Fibroblast of the aortic adventitia (primary cell): ENCODE results near the gene CTDSP1. TPM values are rescaled to one million over a fixed set of nuclear protein-coding genes. Genes with fewer than 3 reads are reported as not detected.

Source experiments
- DNase-seq: peaks from one replicate; pipeline ENCODE4 v3.0.0-alpha.2; 2010; ENCODE audit warnings: low read depth
- H3K4me3 ChIP-seq: 2 replicates; pipeline ENCODE4 v1.5.1; 2011; ENCODE audit warnings: low read depth, mild to moderate bottlenecking, control low read depth, low read length, moderate library complexity
- total RNA-seq: library from RNA; depleted of rRNA; stranded (reverse); fragments of >200 nt; gene quantifications from 2 replicates; pipeline ENCODE4 v1.2.3, GENCODE V29; 2012; ENCODE audit warnings: low replicate concordance
- TF ChIP-seq, protein P1 (sequence below): IDR thresholded peaks from 2 replicates; pipeline ENCODE4 v1.5.1; 2011; ENCODE audit warnings: mild to moderate bottlenecking, low read length, control low read depth, inconsistent platforms; ENCODE audit not compliant: insufficient read depth

CTDSP1 gene
- total RNA-seq, 1 donor = 70.4 TPM

DNA sequence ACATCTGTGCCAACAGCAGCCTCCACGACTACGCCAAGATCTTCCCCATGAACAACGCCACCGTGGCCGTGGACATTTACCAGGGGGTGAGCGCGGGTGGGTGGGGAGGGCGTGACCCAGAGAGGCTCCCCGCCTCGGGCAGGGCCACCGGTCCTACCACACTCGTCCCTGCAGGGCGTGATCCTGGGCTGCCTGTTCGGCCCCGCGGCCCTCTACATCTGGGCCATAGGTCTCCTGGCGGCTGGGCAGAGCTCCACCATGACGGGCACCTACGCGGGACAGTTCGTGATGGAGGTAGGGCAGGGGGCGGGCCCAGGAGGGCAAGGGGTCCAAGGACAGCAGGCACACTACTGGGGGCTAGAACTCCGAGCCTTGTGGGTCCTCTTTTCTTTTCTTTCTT, 8.5 kb upstream of the CTDSP1 start:
- H3K4me3 ChIP-seq = no peak overlapping the region
- no peak for DNase-seq
- TF ChIP-seq, protein P1, sequence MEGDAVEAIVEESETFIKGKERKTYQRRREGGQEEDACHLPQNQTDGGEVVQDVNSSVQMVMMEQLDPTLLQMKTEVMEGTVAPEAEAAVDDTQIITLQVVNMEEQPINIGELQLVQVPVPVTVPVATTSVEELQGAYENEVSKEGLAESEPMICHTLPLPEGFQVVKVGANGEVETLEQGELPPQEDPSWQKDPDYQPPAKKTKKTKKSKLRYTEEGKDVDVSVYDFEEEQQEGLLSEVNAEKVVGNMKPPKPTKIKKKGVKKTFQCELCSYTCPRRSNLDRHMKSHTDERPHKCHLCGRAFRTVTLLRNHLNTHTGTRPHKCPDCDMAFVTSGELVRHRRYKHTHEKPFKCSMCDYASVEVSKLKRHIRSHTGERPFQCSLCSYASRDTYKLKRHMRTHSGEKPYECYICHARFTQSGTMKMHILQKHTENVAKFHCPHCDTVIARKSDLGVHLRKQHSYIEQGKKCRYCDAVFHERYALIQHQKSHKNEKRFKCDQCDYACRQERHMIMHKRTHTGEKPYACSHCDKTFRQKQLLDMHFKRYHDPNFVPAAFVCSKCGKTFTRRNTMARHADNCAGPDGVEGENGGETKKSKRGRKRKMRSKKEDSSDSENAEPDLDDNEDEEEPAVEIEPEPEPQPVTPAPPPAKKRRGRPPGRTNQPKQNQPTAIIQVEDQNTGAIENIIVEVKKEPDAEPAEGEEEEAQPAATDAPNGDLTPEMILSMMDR = no peak

DNA sequence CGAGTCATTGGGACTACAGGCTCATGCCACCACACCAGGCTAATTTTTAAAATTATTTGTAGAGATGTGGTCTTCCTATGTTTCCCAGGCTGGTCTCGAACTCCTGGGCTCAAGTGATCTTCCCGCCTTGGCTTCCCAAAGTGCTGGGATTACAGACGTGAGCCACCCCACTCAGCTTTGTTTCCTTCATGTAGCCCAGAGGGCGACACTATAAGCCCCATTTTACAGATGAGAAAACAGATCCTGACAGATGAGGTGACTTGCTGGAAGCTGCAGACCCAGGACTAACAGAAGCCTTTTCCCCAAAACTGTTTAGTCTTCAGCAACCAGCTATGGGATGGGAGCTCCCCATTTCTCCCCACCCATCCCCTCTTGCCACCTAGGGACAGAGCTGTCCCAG, 7.2 kb upstream of the CTDSP1 start:
- TF ChIP-seq, protein P1 = no peak
- no peak for DNase-seq
- no peak overlapping the region for H3K4me3 ChIP-seq

DNA sequence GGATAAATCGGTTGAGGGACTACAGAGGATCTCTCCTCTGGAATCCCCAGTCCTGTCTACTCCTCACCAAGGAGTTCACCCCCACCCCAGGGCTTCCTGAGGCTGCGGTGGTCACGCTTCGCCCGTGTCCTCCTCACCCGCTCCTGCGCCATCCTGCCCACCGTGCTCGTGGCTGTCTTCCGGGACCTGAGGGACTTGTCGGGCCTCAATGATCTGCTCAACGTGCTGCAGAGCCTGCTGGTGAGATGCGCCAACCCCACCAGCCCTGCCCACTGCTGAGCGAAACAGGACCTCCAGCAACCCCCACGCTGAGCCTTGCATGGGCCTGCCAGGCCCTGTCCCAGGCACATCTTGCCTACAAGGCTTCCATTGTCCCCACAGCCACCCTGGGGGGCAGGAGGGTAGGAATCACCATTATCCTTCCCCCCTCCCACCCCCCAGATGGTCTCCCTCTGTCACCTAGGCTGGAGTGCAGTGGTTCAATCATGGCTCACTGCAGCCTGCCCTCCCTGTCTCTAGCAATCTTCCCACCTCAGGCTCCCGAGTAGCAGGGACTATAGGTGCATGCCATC, 6.7 kb upstream of the CTDSP1 start:
- no peak overlapping the region for H3K4me3 ChIP-seq
- no peak for DNase-seq
- TF ChIP-seq, protein P1 = no peak

DNA sequence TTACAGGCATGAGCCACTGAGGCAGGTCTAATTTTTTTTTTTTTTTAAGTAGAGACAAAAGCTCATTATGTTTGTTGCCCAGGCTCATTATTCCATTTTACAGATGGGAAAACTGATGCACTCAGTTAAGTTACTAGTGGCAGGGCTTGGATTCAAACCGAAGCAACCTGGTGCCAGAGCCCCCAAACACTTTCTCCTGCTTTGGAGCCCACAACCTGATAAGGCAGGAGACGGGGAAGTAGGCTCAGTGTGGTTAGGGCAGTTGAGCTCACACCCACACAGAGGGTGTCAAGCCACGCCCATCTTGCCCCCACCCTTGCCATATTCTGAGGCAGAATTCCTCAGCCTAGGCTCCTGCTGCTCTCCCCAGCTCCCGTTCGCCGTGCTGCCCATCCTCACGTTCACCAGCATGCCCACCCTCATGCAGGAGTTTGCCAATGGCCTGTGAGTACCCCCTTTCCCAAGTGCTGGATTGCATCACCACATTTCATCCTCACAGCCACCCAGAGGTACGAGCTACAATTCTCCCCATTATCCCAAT, 5.8 kb upstream of the CTDSP1 start:
- TF ChIP-seq, protein P1 = no peak
- H3K4me3 ChIP-seq = no peak overlapping the region
- no peak for DNase-seq

DNA sequence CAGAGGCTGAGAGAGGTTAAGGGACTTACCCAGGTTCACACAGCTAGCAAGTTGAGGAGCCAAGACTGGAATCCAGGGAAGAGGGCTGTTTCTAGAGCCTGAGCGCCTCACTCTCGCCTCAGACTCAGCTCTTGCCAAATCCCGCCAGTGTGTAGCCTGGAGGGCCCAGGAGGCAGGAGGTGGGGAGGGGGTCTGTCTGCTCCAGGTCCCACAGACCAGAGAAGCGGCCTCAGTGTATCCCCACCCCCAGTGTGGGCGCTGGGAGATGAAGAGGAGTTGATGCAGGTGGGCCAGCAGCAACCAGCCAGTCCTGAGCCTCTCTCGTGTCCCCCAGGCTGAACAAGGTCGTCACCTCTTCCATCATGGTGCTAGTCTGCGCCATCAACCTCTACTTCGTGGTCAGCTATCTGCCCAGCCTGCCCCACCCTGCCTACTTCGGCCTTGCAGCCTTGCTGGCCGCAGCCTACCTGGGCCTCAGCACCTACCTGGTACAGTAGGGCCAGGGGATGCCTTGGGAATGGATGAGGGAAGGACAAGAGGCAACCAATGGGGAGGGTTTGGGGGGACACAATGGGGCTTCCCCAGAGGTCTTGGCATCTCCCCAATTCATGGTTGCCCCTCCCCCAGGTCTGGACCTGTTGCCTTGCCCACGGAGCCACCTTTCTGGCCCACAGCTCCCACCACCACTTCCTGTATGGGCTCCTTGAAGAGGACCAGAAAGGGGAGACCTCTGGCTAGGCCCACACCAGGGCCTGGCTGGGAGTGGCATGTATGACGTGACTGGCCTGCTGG, 5.2 kb upstream of the CTDSP1 start:
- no peak overlapping the region for H3K4me3 ChIP-seq
- TF ChIP-seq, protein P1 = no peak
- DNase-seq = no peak

DNA sequence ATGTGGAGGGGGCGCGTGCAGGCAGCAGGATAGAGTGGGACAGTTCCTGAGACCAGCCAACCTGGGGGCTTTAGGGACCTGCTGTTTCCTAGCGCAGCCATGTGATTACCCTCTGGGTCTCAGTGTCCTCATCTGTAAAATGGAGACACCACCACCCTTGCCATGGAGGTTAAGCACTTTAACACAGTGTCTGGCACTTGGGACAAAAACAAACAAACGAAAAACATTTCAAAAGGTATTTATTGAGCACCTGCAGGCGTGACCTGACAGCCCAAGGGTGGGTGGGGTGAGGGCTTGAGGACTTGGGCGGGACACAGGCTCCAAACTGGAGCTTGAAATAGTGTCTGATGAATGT, 4.6 kb upstream of the CTDSP1 start:
- H3K4me3 ChIP-seq = no peak overlapping the region
- no peak for DNase-seq
- TF ChIP-seq, protein P1 = no peak

DNA sequence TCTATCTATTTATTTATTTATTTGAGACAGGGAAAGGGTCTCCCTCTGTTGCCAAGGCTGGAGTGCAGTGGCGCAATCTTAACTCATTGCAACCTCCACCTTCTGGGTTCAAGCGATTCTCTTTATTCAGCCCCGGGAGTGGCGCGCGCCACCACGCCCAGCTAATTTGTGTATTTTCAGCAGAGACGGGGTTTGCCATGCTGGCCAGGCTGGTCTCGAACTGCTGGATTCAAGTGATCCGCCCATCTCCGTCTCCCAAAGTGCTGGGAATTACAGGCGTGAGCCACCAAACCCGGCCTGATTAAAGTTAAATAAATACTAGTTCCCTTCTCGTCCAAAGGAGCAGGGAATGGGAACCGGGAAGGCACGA, 4.2 kb upstream of the CTDSP1 start:
- DNase-seq = no peak
- H3K4me3 ChIP-seq = peak overlapping the region; percentile 58
- TF ChIP-seq, protein P1 = no peak
